Measurements from ENCODE around the gene TMEM132D.

DNA sequence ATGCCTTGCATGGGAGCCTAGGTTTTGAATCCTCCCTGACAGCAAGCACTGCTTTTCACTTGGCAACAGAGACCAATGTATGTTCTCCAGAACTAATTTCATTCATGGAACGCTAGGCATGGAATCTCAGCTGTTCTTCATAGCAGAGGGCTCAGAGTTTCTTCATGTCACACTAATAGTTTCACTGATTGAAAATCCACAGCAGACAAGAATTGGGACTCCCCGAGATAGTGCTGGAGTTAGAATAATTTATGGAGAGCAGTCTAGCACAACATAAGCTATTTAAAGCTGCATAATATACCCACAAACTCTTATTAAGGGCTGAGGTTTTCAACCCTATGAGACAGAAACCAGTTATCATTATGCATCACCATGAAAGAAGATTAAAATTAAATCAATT lies 342.5 kb downstream of the TMEM132D start:
- TF ChIP-seq, protein P1, sequence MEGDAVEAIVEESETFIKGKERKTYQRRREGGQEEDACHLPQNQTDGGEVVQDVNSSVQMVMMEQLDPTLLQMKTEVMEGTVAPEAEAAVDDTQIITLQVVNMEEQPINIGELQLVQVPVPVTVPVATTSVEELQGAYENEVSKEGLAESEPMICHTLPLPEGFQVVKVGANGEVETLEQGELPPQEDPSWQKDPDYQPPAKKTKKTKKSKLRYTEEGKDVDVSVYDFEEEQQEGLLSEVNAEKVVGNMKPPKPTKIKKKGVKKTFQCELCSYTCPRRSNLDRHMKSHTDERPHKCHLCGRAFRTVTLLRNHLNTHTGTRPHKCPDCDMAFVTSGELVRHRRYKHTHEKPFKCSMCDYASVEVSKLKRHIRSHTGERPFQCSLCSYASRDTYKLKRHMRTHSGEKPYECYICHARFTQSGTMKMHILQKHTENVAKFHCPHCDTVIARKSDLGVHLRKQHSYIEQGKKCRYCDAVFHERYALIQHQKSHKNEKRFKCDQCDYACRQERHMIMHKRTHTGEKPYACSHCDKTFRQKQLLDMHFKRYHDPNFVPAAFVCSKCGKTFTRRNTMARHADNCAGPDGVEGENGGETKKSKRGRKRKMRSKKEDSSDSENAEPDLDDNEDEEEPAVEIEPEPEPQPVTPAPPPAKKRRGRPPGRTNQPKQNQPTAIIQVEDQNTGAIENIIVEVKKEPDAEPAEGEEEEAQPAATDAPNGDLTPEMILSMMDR (IDR thresholded peaks at IDR 0.05; ENCODE audit: insufficient read depth, low read depth, low read length), result no peak
- no peak for TF ChIP-seq EZH2 (IDR thresholded peaks at IDR 0.05; ENCODE audit: insufficient read depth, low read length)

All from astrocyte (in vitro differentiated cells and primary cell).